HG03280 (cell line): ENCODE data around the gene OSGIN1.

Source experiments
- ATAC-seq: cut with Tn5 transposase; IDR thresholded peaks from one replicate; pipeline ENCODE4 v1.9.1; 2021; ENCODE audit warnings: mild to moderate bottlenecking, moderate library complexity; ENCODE audit not compliant: unreplicated experiment

Gene OSGIN1

GRCh38 chr16:83925957-83926725 lies 26.9 kb upstream of the OSGIN1 start:
- no peak for ATAC-seq

DNA sequence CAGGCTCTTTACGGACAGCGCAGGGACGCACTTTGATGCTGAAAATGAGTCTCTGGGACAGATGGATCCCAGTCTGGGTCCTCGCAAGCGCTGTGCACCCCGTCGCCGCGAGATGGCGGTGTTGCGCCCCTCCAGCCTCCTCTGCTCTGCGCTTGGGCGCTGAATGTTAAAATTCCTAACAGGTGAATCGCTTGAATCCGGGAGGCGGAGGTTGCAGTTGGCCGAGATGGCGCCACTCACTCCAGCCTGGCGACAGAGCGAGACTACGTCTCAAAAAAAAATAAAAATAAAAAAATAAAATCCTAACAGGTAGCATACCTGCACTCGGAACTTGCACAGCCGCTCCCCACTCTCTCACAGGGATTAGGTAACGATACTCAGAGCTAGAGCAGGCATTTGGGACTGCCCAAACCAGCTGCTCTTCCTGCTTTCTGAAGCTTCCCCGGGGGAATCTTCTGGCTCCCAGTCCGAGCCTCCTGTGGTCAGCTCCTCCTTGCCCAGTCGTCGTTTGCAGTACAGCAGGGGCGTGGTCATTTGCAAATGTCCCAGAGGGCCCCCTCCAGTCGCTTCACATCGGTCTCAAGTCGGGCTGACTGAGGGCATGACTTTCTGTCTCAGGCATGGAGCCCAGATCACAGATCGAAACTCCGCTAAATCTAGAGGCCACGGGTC lies 26.2 kb upstream of the OSGIN1 start:
- ATAC-seq: no peak

GRCh38 chr16:83928341-83929055 lies 24.5 kb upstream of the OSGIN1 start:
- no peak for ATAC-seq

- no peak for ATAC-seq
Observed at GRCh38 chr16:83929811-83930555, 23.1 kb upstream of the OSGIN1 start.

- ATAC-seq: no peak
Observed at GRCh38 chr16:83930730-83931500, 22.1 kb upstream of the OSGIN1 start.

GRCh38 chr16:83931556-83931955 lies 21.5 kb upstream of the OSGIN1 start:
- no peak for ATAC-seq

DNA sequence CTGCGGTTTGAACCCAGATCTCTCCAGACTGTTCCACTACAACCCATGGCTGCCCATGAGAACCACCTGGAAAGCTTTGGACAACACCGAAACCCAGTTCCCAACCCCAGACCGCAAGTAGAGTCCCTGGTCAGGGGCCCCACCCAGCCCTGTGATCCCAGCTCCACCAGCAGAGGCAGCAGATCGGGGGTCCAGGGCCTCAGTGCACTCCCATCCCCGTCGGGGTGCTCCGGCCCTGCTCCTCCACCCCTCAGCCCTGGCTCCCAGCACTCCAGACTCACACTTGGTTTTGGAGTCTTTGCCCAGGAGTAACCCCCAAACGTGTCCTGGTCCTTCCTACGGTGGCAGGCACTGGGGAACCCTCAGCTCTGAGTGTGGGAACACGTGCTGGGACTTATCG lies 20.7 kb upstream of the OSGIN1 start:
- no peak for ATAC-seq

DNA sequence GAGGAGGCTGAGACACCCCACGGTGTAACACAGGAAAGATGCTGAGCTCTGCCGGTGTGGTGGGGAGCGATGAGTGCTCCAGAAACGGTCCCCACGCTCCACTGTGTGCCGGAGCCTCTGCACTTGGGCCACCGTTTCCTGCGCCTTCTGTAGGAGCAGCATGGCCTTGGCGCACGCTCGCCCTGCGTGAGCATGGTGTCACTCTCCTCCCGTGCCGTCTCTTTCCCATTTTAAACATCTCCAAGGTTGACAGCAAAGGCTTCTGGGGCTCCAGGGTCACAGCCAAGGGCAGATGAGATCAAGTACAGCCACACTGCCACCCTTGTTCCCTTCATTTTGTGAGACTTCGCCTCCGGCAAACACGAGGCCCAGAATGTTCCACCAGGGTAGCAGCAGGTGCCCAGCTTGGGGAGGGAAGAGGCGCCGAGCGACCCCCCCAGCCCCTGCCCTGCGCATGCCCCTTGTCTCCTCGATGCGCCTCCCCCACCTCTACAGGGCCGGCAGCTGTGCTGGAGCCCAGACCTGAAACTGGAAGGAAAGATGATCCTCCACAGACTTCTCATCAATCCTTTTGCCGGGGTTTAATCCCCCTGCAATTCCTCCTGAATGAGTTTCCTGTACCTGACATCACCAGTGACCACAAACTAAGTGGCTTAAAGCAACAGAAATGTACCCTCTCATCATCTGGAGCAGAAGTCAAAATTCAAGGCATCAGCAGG lies 19.9 kb upstream of the OSGIN1 start:
- ATAC-seq: no peak

GRCh38 chr16:83933885-83934683 lies 19.0 kb upstream of the OSGIN1 start:
- no peak for ATAC-seq

DNA sequence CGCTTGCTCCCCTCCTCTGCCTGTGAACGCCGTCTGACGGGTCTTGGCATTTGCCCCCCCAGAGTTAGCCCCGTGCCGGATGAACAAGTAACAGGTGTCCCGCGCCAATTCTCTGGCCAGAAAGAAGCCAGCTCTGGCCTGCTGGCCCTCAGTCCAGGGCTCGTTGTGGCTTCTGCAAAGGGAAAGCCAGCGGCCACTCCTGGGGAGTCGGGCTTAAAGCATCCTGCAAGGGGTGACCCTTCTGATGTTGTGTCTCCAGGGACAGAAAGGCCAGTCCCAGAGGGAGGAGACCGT lies 18.4 kb upstream of the OSGIN1 start:
- no peak for ATAC-seq

DNA sequence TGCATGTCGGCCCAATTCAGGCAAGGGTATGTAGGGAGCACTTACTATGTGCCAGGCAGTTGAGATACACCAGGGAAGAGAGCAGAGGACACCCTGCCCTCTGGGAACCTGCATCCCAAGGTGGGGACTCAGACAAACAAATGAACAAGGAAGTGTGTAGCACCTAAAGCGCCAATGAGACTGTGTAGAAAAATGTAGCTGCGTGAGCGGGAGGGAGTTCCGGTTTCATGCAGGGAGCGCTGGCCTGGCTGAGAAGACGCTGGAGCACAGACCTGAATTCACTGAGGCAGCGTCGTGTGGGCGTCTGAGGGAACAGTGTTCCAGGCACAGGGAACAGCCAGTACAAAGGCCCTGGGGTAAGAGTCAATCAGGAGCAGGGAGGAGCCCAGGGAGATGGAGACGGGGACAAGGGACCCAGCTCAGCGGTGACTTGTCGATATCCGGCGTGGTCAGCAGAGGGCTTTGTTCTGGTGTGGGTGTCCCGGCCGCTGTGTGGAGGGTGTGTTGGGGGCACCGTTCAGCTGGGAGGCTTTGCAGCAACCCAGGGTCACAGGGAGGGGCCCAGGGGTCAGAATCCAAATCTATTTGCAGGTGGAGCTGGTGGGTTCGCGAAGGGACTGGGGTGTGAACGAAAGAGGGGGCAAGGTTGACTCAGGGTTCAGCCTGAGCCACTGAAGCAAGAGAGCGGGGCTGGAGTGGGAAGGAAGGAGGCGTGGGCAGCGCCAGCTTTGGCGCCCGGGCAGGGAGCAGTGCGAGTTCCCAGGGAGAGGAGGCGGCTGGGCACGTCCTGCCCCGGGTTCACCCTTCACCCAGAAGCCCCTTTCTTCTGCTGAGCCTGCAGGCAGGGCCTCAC lies 17.8 kb upstream of the OSGIN1 start:
- no peak for ATAC-seq

DNA sequence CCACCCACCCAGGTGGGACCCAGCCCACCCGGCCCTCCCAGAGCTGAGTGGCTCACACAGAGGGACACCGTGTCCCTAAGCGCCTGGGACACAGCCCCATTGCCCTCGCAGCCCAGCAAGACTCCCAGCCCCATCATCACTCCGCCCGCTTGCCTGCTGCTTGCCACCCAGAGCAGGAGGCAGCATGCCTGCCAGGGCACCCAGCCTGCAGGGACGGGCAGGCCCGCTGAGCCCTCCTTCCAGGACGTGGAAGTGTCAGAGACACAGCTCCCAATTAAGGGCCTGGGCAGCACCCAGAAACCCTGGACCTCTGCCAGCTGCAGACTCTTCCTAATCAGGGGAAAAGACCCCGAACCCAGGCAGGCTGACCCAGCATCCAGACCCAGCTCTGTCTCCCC lies 17.2 kb upstream of the OSGIN1 start:
- ATAC-seq: no peak

- ATAC-seq: no peak
Observed at GRCh38 chr16:83936581-83937165, 16.4 kb upstream of the OSGIN1 start.

DNA sequence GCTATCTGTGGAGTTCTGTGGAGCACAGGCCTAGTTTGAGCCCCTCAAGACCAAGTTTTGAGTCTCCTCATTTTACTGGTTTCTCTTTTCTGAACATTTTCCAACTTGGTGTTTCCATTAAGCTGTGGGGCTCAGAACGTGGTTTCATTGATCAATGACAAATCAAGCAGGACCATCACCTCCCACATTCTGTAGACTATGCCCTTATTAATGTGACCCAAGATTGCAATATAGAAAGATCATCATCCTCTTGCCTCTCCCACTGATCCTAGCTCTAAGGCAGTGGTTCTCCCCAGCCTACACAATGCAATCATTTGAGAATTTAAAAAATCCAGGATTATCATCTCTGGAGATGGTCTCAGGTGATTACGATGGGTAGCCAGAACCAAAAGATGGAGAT lies 15.8 kb upstream of the OSGIN1 start:
- no peak for ATAC-seq

GRCh38 chr16:83937922-83938885 lies 14.8 kb upstream of the OSGIN1 start:
- no peak for ATAC-seq

- ATAC-seq: no peak
Observed at GRCh38 chr16:83939266-83939855, 13.7 kb upstream of the OSGIN1 start.
